BLaER1 (cell line): ENCODE data around the gene HAND1.

Source experiments
- H3K27ac ChIP-seq: shearing (Covaris generic); formaldehyde crosslinking; 2 replicates; pipeline ENCODE4 v1.8.1; 2022
- H3K27me3 ChIP-seq: shearing (Covaris generic); formaldehyde crosslinking; 2 replicates; pipeline ENCODE4 v1.8.1; 2022
- H3K36me3 ChIP-seq: shearing (Covaris generic); formaldehyde crosslinking; 2 replicates; pipeline ENCODE4 v1.8.1; 2022
- H3K4me1 ChIP-seq: shearing (Covaris generic); formaldehyde crosslinking; 2 replicates; pipeline ENCODE4 v1.8.1; 2022
- H3K4me2 ChIP-seq: shearing (Covaris generic); formaldehyde crosslinking; 2 replicates; pipeline ENCODE4 v1.8.1; 2022
- H3K4me3 ChIP-seq: shearing (Covaris generic); formaldehyde crosslinking; 2 replicates; pipeline ENCODE4 v1.8.1; 2022
- H3K9ac ChIP-seq: shearing (Covaris generic); formaldehyde crosslinking; 2 replicates; pipeline ENCODE4 v1.8.1; 2022
- H3K9me3 ChIP-seq: shearing (Covaris generic); formaldehyde crosslinking; 2 replicates; pipeline ENCODE4 v1.8.1; 2022
- H4K20me1 ChIP-seq: shearing (Covaris generic); formaldehyde crosslinking; 2 replicates; pipeline ENCODE4 v1.8.1; 2022
- Cebpa-rat ChIP-seq: shearing (Covaris generic); IDR thresholded peaks from 2 replicates; pipeline ENCODE4 v1.8.1; 2022

HAND1 gene

DNA sequence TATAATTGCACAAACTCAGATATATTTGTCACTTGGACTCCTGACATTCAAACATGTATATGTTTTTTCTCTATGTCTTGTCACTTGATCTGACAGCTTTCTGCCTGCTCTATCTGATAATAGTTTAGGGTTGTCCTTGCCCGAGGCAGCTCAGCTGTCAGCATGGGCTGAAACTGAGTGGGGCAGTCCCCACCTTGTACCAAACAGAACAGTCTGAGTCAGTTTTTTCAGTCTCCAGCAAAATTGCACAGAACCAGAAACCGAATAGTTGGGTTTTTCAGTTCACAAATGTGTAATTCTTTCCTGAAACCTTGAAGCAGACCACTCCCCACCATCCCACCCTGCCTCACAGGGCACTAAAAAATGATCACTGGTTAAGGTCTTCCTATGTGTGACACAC, 9.5 kb upstream of the HAND1 start:
- H3K4me1 ChIP-seq, result no peaks in the 10 kb centered on the region
- H3K4me2 ChIP-seq, result no peak overlapping the region
- no peak overlapping the region for H3K4me3 ChIP-seq
- H4K20me1 ChIP-seq, result peaks cover 38% of the 10 kb centered on the region; the same call in 1 of the 2 replicates
- peaks cover 53% of the 10 kb centered on the region for H3K27me3 ChIP-seq
- H3K36me3 ChIP-seq, result no peaks in the 10 kb centered on the region
- no peak overlapping the region for H3K27ac ChIP-seq
- H3K9me3 ChIP-seq, result peaks cover 28% of the 10 kb centered on the region
- no peak for TF ChIP-seq Cebpa-rat
- no peak overlapping the region for H3K9ac ChIP-seq

DNA sequence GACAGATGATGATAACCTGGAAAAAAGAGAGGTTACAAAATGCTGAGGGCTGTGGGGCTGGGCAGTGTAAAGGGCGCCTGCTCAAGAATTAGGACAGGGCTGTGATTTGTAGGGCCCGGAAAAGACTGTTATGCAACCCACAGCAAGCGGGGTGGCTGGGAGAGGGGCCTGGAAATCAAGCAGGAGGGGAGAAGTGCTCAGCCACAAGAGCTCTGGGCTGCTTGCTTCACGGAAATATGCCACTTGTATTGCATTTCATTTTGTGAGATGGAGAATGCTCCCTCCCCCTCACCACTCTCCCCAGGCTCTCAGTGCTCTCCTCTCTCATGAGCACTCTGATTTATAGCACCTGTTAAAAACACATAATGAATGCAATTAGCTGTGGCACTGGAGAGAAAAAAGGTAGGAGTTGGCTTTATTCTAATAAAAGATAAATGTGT, 8.4 kb upstream of the HAND1 start:
- H3K36me3 ChIP-seq, result no peaks in the 10 kb centered on the region
- peaks cover 31% of the 10 kb centered on the region for H3K9me3 ChIP-seq
- H4K20me1 ChIP-seq, result peaks cover 42% of the 10 kb centered on the region; the same call in 1 of the 2 replicates
- H3K4me1 ChIP-seq, result no peaks in the 10 kb centered on the region
- peaks cover 64% of the 10 kb centered on the region for H3K27me3 ChIP-seq
- no peak for TF ChIP-seq Cebpa-rat
- H3K9ac ChIP-seq, result no peak overlapping the region
- no peak overlapping the region for H3K4me2 ChIP-seq
- H3K27ac ChIP-seq, result no peak overlapping the region
- no peak overlapping the region for H3K4me3 ChIP-seq

- H3K4me2 ChIP-seq, result no peak overlapping the region
- no peaks in the 10 kb centered on the region for H3K36me3 ChIP-seq
- peaks cover 47% of the 10 kb centered on the region; the same call in 1 of the 2 replicates for H4K20me1 ChIP-seq
- TF ChIP-seq Cebpa-rat, result no peak
- H3K27me3 ChIP-seq, result peaks cover 69% of the 10 kb centered on the region
- H3K4me3 ChIP-seq, result no peak overlapping the region
- no peak overlapping the region for H3K27ac ChIP-seq
- peaks cover 32% of the 10 kb centered on the region for H3K9me3 ChIP-seq
- H3K4me1 ChIP-seq, result no peaks in the 10 kb centered on the region
- no peak overlapping the region for H3K9ac ChIP-seq
These were observed 7.9 kb upstream of the HAND1 start for GRCh38 chr5:154485850-154486426.

DNA sequence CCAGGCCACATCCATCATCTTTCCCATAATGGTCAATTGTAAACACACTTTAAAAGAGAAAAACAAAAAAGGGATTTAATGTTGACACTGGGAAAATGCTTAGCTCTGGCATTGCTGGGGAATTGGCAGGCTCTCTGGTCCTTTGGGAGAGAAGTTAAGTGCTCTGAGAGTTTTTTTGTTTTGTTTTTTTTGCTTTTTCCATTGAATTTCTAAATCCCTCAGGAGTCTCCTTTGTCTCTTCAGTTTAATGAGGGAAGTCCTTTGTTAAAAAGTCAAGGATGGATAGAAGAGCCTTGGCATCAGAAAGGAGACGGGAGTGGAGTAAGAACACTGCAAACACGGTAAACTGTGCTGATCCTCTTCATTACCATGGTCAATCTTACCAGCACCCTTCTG, 7.1 kb upstream of the HAND1 start:
- Histone ChIP-seq H3K27ac (no peak overlapping the region), H4K20me1 (peaks cover 55% of the 10 kb centered on the region; the same call in 1 of the 2 replicates), H3K9ac (no peak overlapping the region), H3K9me3 (peaks cover 34% of the 10 kb centered on the region), H3K36me3 (no peaks in the 10 kb centered on the region), H3K4me1 (no peaks in the 10 kb centered on the region), H3K27me3 (peaks cover 77% of the 10 kb centered on the region), H3K4me2 (no peak overlapping the region), H3K4me3 (no peak overlapping the region)
- no peak for TF ChIP-seq Cebpa-rat

DNA sequence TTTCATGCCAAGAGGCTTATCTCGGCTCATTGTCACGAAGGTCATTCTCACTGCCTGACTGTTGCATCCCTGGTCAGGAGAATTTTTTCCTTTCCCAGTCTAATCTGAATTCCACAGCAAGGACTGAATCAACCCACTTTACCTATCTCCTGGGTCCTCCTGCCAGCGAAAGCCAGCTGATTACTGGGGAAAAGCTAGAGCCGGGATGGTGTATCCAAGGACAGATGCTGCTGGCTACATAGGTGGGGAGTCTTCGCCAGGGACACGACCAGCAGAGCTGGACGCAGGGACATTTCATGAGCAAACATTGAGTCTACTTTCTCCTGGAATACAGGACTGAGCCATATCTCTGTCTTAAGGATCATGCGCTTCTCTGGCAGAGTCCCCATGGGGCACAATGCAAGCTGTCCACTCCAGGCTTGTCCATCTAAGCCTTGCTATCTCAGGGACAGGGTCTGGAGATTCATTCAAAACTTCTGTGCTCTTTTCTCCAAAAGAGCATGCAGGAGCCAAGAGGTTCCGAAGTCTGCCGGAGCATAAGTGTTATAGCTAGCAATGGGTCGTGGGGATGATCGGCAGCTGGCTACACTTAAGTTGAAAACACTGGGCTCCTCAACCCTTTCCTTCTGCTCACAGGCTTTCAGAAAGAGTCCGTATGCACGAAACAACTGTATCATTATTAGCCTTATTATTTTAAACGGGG, 6.5 kb upstream of the HAND1 start:
- H3K36me3 ChIP-seq, result no peaks in the 10 kb centered on the region

GRCh38 chr5:154483654-154484392, 5.8 kb upstream of the HAND1 start:
- no peak overlapping the region for H3K4me2 ChIP-seq
- no peak overlapping the region for H3K9ac ChIP-seq
- H4K20me1 ChIP-seq, result peaks cover 68% of the 10 kb centered on the region
- no peaks in the 10 kb centered on the region for H3K36me3 ChIP-seq
- no peak overlapping the region for H3K27ac ChIP-seq
- H3K4me3 ChIP-seq, result no peak overlapping the region
- H3K27me3 ChIP-seq, result peaks cover 90% of the 10 kb centered on the region
- no peak for TF ChIP-seq Cebpa-rat
- no peaks in the 10 kb centered on the region for H3K4me1 ChIP-seq
- peaks cover 43% of the 10 kb centered on the region for H3K9me3 ChIP-seq

More for the DNA sequence above, 6.5 kb upstream of the HAND1 start:
- no peak overlapping the region for H3K9ac ChIP-seq
- no peak overlapping the region for H3K4me2 ChIP-seq
- no peak for TF ChIP-seq Cebpa-rat
- H4K20me1 ChIP-seq, result peaks cover 61% of the 10 kb centered on the region
- H3K4me1 ChIP-seq, result no peaks in the 10 kb centered on the region
- H3K27ac ChIP-seq, result no peak overlapping the region
- no peak overlapping the region for H3K4me3 ChIP-seq
- H3K27me3 ChIP-seq, result peaks cover 83% of the 10 kb centered on the region
- peaks cover 37% of the 10 kb centered on the region for H3K9me3 ChIP-seq

DNA sequence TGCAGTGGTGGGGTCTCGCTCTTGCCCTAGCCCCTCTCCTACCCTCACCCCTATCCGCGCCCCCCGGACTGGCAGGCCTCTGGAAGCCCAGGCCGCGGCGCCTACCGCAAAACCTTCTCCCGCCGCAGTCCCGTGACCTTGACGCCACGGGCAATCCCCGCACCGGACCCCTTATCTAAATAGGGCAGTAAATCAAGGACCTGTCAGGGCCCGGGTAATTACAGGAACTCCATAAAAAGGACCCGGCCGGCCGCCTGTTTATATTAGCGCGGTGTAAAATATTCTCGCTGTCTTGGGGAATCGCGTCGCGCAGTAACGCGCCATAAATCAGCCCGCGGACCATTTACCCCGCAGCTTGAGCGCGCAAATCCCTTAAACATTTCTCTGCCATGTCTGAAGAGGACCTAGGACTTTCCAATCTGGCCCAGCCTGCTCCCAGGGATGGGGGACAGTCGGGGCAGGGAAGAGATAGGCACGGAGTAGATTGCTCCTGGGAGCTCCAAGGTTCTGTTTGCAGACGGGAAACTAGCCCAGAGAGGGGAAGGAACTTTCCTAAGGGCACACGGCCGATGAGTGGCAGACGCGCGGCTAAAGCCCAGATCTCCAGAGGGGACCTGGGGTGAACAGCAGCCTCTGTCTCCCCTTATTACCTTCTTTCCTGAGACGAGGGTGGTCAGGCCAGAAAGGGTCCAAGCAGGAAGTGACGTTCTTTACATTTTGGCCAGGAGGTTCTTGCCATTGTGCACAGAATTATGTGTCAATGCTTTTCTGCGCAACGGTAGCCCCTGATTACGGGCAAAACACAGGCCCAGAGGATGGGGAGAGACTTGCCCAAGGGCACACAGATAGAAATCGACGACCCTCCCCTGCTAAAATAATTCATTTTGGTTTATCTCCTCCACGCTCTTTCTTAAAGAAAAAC, 4.8 kb upstream of the HAND1 start:
- no peak overlapping the region for H3K4me2 ChIP-seq
- peaks cover 73% of the 10 kb centered on the region for H4K20me1 ChIP-seq
- no peaks in the 10 kb centered on the region for H3K4me1 ChIP-seq
- no peak overlapping the region for H3K9ac ChIP-seq
- H3K9me3 ChIP-seq, result peaks cover 53% of the 10 kb centered on the region
- H3K27me3 ChIP-seq, result peaks cover 100% of the 10 kb centered on the region
- no peak for TF ChIP-seq Cebpa-rat
- no peaks in the 10 kb centered on the region for H3K36me3 ChIP-seq
- no peak overlapping the region for H3K27ac ChIP-seq
- H3K4me3 ChIP-seq, result no peak overlapping the region

DNA sequence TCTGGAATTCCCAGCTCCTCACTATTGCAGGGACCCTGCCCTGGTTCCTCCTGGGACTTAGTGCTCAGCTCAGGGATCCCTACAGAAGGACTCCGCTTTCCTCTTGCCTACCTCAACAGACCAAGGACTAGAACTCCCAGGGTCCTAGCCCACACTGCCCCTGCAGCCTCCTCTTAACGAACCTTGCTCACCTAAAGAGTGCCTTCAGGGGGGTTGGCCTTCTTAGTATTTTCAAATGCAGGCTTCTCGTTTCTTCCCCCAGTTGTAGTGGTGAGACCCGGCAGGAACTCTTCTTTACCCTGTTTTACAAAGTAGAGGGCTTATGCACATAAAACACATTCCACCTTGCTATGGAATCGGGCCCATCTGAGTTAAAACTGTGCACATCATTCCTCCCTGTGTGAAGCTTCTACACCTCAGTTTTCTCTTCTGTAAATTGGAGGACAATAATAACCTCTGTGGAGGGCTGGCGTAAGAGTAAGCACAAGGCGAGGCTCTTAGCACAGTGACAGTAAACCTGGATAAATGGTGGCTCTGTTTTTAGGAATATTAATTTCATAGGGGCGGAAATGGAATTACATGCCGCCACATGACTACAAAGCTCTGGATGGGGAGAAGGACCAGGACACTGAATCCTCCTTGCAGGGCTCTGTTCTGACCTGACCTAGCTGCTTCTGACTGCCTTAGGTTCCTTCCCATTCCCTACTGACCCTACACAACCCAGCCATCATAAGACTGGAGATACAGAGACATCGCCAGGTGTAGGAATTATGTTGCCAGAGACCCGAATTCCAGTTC, 3.8 kb upstream of the HAND1 start:
- H3K4me3 ChIP-seq, result no peak overlapping the region
- no peak overlapping the region for H3K9ac ChIP-seq
- TF ChIP-seq Cebpa-rat, result no peak
- H3K27me3 ChIP-seq, result peaks cover 100% of the 10 kb centered on the region
- H3K27ac ChIP-seq, result no peak overlapping the region
- H3K4me1 ChIP-seq, result no peaks in the 10 kb centered on the region
- no peak overlapping the region for H3K4me2 ChIP-seq
- peaks cover 82% of the 10 kb centered on the region for H4K20me1 ChIP-seq
- H3K9me3 ChIP-seq, result peaks cover 63% of the 10 kb centered on the region
- no peaks in the 10 kb centered on the region for H3K36me3 ChIP-seq

- H4K20me1 ChIP-seq, result peaks cover 82% of the 10 kb centered on the region
- H3K9ac ChIP-seq, result no peak overlapping the region
- H3K27me3 ChIP-seq, result peaks cover 100% of the 10 kb centered on the region
- no peaks in the 10 kb centered on the region for H3K36me3 ChIP-seq
- H3K4me1 ChIP-seq, result no peaks in the 10 kb centered on the region
- H3K9me3 ChIP-seq, result peaks cover 73% of the 10 kb centered on the region
- TF ChIP-seq Cebpa-rat, result no peak
- no peak overlapping the region for H3K4me2 ChIP-seq
- no peak overlapping the region for H3K4me3 ChIP-seq
- no peak overlapping the region for H3K27ac ChIP-seq
These were observed 2.8 kb upstream of the HAND1 start for GRCh38 chr5:154480847-154481246.
